ENCODE results near the gene APOBEC3G. TPM values are rescaled to one million over a fixed set of nuclear protein-coding genes. Genes with fewer than 3 reads are reported as not detected.
"Not testable (repeated sequence)": the region's sequence is repeated elsewhere in the genome, so short reads cannot be mapped to it uniquely, and the experiment has no call there.

The APOBEC3G gene
- 27.8 TPM for total RNA-seq

- DNase-seq (ENCODE audit: low spot score), result not testable (repeated sequence)
Observed at GRCh38 chr22:39077026-39077840, at the start of gene APOBEC3G. Gene APOBEC3G, plus strand, starts transcription at chr22:39077275. Its CDS starts 87 bp downstream, at chr22:39077362.

- no peak for DNase-seq (ENCODE audit: low spot score)
Observed at GRCh38 chr22:39027717-39028116, 49.4 kb upstream of the APOBEC3G start.

DNA sequence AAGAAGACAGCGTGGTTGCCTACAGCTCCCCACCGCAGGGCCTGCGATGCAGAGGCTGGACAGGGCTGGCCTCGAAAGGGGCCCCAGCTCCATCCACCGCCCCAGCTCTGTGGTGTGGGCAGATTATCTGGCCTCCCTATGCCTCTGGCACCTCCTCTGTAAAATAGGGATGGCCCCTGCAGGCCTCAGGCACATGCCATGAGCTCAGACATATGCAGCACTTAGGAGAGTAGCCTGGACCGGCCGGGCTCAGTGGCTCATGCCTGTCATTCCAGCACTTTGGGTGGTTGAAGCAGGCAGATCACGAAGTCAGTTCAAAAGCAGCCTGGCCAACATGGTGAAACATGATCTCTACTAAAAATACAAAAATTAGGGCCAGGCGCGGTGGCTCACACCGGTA is 48.8 kb upstream of the APOBEC3G start:
- DNase-seq (ENCODE audit: low spot score), result no peak

DNA sequence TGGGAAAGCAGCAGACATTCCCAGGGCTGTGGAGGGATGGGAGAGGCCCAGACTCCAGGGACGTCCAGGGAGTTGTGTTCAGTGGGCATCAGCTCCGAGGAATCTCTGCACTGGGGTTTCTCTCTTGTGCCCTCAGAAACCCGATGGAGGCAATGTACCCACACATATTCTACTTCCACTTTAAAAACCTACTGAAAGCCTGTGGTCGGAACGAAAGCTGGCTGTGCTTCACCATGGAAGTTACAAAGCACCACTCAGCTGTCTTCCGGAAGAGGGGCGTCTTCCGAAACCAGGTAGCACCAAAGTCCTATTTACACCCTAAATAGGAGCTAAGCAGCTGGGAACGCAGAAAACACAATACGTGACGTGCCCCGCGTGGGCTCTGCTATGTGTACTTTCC is 47.8 kb upstream of the APOBEC3G start:
- DNase-seq (ENCODE audit: low spot score), result no peak

DNA sequence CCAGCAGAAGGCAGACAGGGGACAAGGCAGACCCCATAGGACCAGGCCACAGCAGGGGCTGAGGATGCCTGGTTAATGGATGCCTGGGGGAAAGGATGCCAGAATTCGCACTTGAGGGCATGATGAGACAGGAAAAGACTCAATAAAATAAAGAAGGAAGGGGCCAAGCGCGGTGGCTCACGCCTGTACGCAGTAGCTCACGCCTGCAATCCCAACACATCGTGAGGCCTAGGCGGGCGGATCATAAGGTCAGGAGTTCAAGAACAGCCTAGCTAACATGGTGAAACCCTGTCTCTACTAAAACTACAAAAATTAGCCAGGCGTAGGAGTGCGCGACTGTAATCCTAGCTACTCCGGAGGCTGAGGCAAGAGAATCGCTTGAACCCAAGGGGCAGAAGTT is 46.4 kb upstream of the APOBEC3G start:
- DNase-seq (ENCODE audit: low spot score), result no peak

- DNase-seq (ENCODE audit: low spot score), result not testable (repeated sequence)
Observed at GRCh38 chr22:39031434-39032295, 45.4 kb upstream of the APOBEC3G start.

DNA sequence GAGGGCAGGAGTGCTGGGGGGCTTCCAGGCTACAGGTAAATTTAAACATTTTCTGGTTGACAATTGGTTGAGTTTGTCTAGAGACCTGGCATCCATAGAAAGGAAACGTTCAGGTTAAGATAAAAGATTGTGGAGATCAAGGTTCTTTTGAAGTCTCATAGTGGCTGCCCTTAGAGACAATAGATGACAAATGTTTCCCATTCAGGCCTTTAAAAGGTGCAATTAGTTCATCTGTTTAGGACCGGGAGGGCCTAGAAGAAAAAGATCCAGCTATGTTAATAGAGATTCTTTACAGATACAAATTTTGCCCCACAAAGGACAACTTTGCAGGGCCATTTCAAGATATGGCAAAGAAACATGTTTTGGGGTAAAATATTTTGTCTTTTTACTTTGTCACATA is 40.0 kb upstream of the APOBEC3G start:
- not testable (repeated sequence) for DNase-seq (ENCODE audit: low spot score)

- no peak for DNase-seq (ENCODE audit: low spot score)
Observed at GRCh38 chr22:39039306-39040126, 37.6 kb upstream of the APOBEC3G start.

- DNase-seq (ENCODE audit: low spot score), result not testable (repeated sequence)
Observed at GRCh38 chr22:39040155-39040537, 36.9 kb upstream of the APOBEC3G start.

GRCh38 chr22:39040538-39041296 is 36.4 kb upstream of the APOBEC3G start, which contains the start of gene APOBEC3F:
Gene APOBEC3F, plus strand, starts transcription at chr22:39040864. Its CDS starts 97 bp downstream, at chr22:39040961.
- peak; percentile 74 for DNase-seq (ENCODE audit: low spot score)

DNA sequence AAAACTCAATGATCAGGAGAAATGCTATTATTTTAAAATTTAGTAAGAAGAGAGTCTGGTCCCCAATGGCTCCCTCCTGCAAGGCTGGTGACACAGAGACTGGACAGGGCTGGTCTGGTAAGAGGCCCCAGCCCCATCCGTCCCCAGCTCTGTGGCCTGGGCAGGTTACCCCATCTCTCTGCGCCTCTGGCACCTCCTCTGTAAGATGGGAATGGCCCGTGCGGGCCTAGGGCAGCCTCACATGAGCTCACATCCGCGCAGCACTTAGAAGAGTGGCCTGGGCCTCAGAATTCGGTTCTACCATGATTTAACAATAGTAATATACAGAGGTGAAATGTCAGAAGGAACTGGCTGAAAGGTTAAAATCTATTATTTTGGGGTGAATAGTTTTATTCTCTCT is 35.2 kb upstream of the APOBEC3G start:
- no peak for DNase-seq (ENCODE audit: low spot score)

- not testable (repeated sequence) for DNase-seq (ENCODE audit: low spot score)
Observed at GRCh38 chr22:39043063-39043462, 34.0 kb upstream of the APOBEC3G start.

- DNase-seq (ENCODE audit: low spot score), result not testable (repeated sequence)
Observed at GRCh38 chr22:39045136-39045535, 31.9 kb upstream of the APOBEC3G start.

GRCh38 chr22:39049486-39049885 is 27.6 kb upstream of the APOBEC3G start:
- DNase-seq (ENCODE audit: low spot score), result not testable (repeated sequence)

- not testable (repeated sequence) for DNase-seq (ENCODE audit: low spot score)
Observed at GRCh38 chr22:39051844-39052495, 25.1 kb upstream of the APOBEC3G start.

DNA sequence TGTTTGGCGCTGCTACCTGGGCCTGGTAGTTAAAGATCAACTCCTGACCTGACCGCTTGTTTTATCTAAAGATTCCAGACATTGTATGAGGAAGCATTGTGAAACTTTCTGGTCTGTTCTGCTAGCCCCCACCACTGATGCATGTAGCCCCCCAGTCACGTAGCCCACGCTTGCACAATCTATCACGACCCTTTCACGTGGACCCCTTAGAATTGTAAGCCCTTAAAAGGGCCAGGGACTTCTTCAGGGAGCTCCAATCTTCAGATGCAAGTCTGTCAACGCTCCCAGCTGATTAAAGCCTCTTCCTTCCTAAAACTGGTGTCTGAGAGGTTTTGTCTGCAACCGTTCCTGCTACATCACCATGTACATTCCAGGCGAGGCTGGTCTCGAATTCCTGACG is 21.4 kb upstream of the APOBEC3G start:
- no peak for DNase-seq (ENCODE audit: low spot score)

DNA sequence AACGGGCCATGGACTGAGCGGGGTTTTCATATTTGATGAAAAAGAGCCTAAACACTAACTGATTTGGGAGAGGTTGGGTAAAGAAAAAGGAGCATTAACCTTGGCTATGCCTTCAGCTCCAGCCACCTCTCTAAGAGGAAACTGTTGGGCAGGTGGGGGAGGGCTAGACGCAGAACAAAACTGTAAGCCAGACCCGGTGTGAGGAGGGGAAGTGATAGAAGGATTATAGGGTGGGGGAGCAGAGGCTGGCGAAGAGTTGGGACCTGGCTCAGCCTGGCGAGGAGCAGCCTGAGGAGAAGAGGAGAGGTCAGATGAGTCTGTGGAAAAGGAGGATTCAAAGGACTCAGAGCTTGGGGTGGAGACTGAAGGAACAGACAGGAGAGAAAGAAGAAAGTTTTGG is 15.8 kb upstream of the APOBEC3G start:
- DNase-seq (ENCODE audit: low spot score), result not testable (repeated sequence)

DNA sequence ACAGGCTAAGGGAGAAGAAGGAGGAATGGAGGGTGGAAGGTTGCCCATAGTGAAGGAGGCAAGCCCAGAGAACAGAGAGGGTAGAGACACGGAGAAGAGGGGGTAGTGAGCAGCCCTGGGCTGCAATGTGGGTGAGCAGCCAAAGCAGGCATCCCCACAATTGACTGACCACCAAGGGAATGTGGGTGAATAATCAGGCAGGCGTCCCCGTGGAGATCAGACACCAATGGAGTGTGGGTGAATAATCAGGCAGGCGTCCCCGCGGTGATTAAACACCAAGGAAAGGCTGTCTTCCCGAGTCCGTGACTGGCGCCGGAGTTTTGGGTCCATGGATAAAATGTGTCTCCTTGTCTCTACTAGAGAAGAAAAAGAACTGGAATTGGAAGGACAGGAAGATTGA is 15.1 kb upstream of the APOBEC3G start:
- not testable (repeated sequence) for DNase-seq (ENCODE audit: low spot score)

GRCh38 chr22:39063904-39064303 is 13.2 kb upstream of the APOBEC3G start:
- DNase-seq (ENCODE audit: low spot score), result not testable (repeated sequence)

Measured in ureter (tissue), 1 donor.